A673 (cell line): ENCODE results near the gene SLC47A2.

ENCODE experiments used
- EZH2 ChIP-seq: fragments of 200-600 bp; sonication (generic); IDR thresholded peaks from 2 replicates; pipeline ENCODE4 v1.6.1; 2017; ENCODE audit warnings: borderline replicate concordance, low read depth, mild to moderate bottlenecking, mixed read lengths, antibody characterized with exemption, low read length; ENCODE audit not compliant: poor library complexity, severe bottlenecking
- TF ChIP-seq, protein P1 (sequence below): fragments of 300-800, 200-600 bp; sonication (generic); conservative IDR thresholded peaks from 2 replicates; pipeline ENCODE4 v1.5.1; 2017; ENCODE audit warnings: low read depth, mild to moderate bottlenecking, antibody characterized with exemption, low read length, moderate library complexity, mixed read lengths

DNA sequence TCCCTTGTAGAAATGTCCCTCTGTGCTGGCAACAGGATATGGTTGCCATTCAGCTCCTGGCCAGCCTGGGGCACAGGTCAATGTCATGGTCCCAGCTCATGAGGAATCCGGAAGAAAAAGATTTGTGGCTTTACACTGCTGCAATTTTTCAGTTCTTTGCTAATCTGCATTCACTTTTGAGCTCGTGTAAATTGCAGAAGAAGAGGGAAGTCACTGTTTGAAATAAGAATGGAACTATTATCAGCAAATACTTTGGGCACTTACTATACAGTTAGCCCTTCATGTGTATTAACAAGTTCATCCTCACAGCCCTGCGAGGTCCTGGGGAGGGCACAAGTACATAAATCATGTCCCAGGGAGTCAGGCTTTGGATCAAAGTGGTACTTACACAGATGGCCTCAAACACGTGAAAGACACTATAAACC is 14.2 kb downstream of the SLC47A2 start:
- TF ChIP-seq EZH2, result no peak
- TF ChIP-seq, protein P1, sequence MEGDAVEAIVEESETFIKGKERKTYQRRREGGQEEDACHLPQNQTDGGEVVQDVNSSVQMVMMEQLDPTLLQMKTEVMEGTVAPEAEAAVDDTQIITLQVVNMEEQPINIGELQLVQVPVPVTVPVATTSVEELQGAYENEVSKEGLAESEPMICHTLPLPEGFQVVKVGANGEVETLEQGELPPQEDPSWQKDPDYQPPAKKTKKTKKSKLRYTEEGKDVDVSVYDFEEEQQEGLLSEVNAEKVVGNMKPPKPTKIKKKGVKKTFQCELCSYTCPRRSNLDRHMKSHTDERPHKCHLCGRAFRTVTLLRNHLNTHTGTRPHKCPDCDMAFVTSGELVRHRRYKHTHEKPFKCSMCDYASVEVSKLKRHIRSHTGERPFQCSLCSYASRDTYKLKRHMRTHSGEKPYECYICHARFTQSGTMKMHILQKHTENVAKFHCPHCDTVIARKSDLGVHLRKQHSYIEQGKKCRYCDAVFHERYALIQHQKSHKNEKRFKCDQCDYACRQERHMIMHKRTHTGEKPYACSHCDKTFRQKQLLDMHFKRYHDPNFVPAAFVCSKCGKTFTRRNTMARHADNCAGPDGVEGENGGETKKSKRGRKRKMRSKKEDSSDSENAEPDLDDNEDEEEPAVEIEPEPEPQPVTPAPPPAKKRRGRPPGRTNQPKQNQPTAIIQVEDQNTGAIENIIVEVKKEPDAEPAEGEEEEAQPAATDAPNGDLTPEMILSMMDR, result no peak
